ENCODE data around the gene GARNL3.

GARNL3 gene

GRCh38 chr9:127224883-127225739 is 39.5 kb upstream of the GARNL3 start:
- Histone ChIP-seq H3K4me2 (ENCODE audit: low read length) (peak overlapping the region; percentile 89), H2AFZ (ENCODE audit: low read length) (no peak overlapping the region), H3K4me3 (ENCODE audit: low read depth, low read length, poor library complexity, severe bottlenecking) (peak overlapping the region; percentile 78), H3K27ac (ENCODE audit: low read depth, low read length, poor library complexity, severe bottlenecking) (no peak overlapping the region), H3K36me3 (ENCODE audit: insufficient read depth, low read length) (no peaks in the 10 kb centered on the region), H3K9ac (ENCODE audit: low read length) (peak overlapping the region; percentile 49), H3K79me2 (ENCODE audit: insufficient read depth, low read length) (no peaks in the 10 kb centered on the region), H3K27me3 (ENCODE audit: insufficient read depth, low read length) (no peaks in the 10 kb centered on the region), H3F3A (ENCODE audit: insufficient read depth, low read length) (no peaks in the 10 kb centered on the region), H3K9me3 (ENCODE audit: low read length) (no peaks in the 10 kb centered on the region), H3K4me1 (ENCODE audit: insufficient read depth, low read length, severe bottlenecking) (peaks cover 11% of the 10 kb centered on the region), H4K20me1 (ENCODE audit: insufficient read depth, low read length) (no peaks in the 10 kb centered on the region), H3K9me2 (ENCODE audit: low read depth, low read length) (no peaks in the 10 kb centered on the region)
- TF ChIP-seq CTCF (IDR thresholded peaks at IDR 0.05; ENCODE audit: low read length) = no peak
- no peak for TF ChIP-seq EZH2 (IDR thresholded peaks at IDR 0.05; ENCODE audit: borderline replicate concordance, low read length)

GRCh38 chr9:127225801-127226625 is 38.6 kb upstream of the GARNL3 start:
- H3F3A ChIP-seq (ENCODE audit: insufficient read depth, low read length) = no peaks in the 10 kb centered on the region
- no peak for TF ChIP-seq EZH2 (IDR thresholded peaks at IDR 0.05; ENCODE audit: borderline replicate concordance, low read length)
- no peak for TF ChIP-seq CTCF (IDR thresholded peaks at IDR 0.05; ENCODE audit: low read length)
- peak overlapping the region; percentile 89 for H3K4me2 ChIP-seq (ENCODE audit: low read length)
- no peaks in the 10 kb centered on the region for H3K27me3 ChIP-seq (ENCODE audit: insufficient read depth, low read length)
- H3K9me3 ChIP-seq (ENCODE audit: low read length) = no peaks in the 10 kb centered on the region
- H3K79me2 ChIP-seq (ENCODE audit: insufficient read depth, low read length) = no peaks in the 10 kb centered on the region
- H3K4me1 ChIP-seq (ENCODE audit: insufficient read depth, low read length, severe bottlenecking) = peaks cover 11% of the 10 kb centered on the region
- H4K20me1 ChIP-seq (ENCODE audit: insufficient read depth, low read length) = no peaks in the 10 kb centered on the region
- no peaks in the 10 kb centered on the region for H3K36me3 ChIP-seq (ENCODE audit: insufficient read depth, low read length)
- H3K4me3 ChIP-seq (ENCODE audit: low read depth, low read length, poor library complexity, severe bottlenecking) = peak overlapping the region; percentile 78
- H2AFZ ChIP-seq (ENCODE audit: low read length) = no peak overlapping the region
- H3K9me2 ChIP-seq (ENCODE audit: low read depth, low read length) = no peaks in the 10 kb centered on the region
- no peak overlapping the region for H3K27ac ChIP-seq (ENCODE audit: low read depth, low read length, poor library complexity, severe bottlenecking)
- H3K9ac ChIP-seq (ENCODE audit: low read length) = no peak overlapping the region

- no peak overlapping the region for H3K9ac ChIP-seq (ENCODE audit: low read length)
- H3K9me3 ChIP-seq (ENCODE audit: low read length) = no peaks in the 10 kb centered on the region
- H2AFZ ChIP-seq (ENCODE audit: low read length) = no peak overlapping the region
- no peak overlapping the region for H3K4me2 ChIP-seq (ENCODE audit: low read length)
- H3K9me2 ChIP-seq (ENCODE audit: low read depth, low read length) = no peaks in the 10 kb centered on the region
- H3K79me2 ChIP-seq (ENCODE audit: insufficient read depth, low read length) = no peaks in the 10 kb centered on the region
- H3K4me1 ChIP-seq (ENCODE audit: insufficient read depth, low read length, severe bottlenecking) = peaks cover 8% of the 10 kb centered on the region
- H4K20me1 ChIP-seq (ENCODE audit: insufficient read depth, low read length) = no peaks in the 10 kb centered on the region
- no peaks in the 10 kb centered on the region for H3F3A ChIP-seq (ENCODE audit: insufficient read depth, low read length)
- TF ChIP-seq EZH2 (IDR thresholded peaks at IDR 0.05; ENCODE audit: borderline replicate concordance, low read length) (no peak), CTCF (IDR thresholded peaks at IDR 0.05; ENCODE audit: low read length) (no peak)
- H3K27ac ChIP-seq (ENCODE audit: low read depth, low read length, poor library complexity, severe bottlenecking) = no peak overlapping the region
- no peaks in the 10 kb centered on the region for H3K27me3 ChIP-seq (ENCODE audit: insufficient read depth, low read length)
- no peak overlapping the region for H3K4me3 ChIP-seq (ENCODE audit: low read depth, low read length, poor library complexity, severe bottlenecking)
- H3K36me3 ChIP-seq (ENCODE audit: insufficient read depth, low read length) = no peaks in the 10 kb centered on the region
These were observed 34.7 kb upstream of the GARNL3 start for GRCh38 chr9:127229691-127230417.

Data from OCI-LY1 (cell line).